ENCODE data around the gene PLA2G4D.

DNA sequence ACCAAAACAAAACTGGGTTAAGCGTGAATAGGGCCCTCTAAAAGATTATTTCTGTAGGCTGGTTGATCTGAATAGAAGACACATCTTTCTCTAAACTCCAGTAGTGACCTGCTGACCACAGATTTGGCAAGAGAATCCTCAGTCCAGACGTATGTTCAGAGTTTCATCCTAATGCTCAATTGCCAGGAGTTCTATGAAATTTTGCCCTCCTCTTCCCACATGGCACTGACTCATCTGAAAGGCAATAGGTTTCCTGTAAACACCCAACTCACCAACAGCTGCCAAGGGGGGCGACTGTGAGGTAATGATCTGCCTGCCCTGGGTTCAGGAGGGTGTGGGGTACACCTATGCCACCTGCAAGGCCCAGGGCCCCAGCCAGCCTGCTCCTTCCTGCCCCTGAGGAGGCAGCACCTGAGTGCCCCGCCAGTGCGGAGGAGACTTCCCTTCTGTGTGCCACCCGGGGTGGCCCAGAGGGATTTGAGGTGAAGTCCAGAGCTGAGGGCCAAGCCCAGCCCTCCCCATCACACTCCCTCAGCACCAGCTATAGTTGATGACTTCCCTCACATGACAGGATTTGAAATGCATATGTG lies 8.4 kb upstream of the PLA2G4D start:
- TF ChIP-seq, protein P1, sequence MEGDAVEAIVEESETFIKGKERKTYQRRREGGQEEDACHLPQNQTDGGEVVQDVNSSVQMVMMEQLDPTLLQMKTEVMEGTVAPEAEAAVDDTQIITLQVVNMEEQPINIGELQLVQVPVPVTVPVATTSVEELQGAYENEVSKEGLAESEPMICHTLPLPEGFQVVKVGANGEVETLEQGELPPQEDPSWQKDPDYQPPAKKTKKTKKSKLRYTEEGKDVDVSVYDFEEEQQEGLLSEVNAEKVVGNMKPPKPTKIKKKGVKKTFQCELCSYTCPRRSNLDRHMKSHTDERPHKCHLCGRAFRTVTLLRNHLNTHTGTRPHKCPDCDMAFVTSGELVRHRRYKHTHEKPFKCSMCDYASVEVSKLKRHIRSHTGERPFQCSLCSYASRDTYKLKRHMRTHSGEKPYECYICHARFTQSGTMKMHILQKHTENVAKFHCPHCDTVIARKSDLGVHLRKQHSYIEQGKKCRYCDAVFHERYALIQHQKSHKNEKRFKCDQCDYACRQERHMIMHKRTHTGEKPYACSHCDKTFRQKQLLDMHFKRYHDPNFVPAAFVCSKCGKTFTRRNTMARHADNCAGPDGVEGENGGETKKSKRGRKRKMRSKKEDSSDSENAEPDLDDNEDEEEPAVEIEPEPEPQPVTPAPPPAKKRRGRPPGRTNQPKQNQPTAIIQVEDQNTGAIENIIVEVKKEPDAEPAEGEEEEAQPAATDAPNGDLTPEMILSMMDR (conservative IDR thresholded peaks at IDR 0.05; ENCODE audit: low read depth in 2 of 2), result 0 out of 4 replicates have a peak, but pooled peaks of 1 of the 2 experiments have one; percentile 2
- TF ChIP-seq, protein P2, sequence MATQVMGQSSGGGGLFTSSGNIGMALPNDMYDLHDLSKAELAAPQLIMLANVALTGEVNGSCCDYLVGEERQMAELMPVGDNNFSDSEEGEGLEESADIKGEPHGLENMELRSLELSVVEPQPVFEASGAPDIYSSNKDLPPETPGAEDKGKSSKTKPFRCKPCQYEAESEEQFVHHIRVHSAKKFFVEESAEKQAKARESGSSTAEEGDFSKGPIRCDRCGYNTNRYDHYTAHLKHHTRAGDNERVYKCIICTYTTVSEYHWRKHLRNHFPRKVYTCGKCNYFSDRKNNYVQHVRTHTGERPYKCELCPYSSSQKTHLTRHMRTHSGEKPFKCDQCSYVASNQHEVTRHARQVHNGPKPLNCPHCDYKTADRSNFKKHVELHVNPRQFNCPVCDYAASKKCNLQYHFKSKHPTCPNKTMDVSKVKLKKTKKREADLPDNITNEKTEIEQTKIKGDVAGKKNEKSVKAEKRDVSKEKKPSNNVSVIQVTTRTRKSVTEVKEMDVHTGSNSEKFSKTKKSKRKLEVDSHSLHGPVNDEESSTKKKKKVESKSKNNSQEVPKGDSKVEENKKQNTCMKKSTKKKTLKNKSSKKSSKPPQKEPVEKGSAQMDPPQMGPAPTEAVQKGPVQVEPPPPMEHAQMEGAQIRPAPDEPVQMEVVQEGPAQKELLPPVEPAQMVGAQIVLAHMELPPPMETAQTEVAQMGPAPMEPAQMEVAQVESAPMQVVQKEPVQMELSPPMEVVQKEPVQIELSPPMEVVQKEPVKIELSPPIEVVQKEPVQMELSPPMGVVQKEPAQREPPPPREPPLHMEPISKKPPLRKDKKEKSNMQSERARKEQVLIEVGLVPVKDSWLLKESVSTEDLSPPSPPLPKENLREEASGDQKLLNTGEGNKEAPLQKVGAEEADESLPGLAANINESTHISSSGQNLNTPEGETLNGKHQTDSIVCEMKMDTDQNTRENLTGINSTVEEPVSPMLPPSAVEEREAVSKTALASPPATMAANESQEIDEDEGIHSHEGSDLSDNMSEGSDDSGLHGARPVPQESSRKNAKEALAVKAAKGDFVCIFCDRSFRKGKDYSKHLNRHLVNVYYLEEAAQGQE (IDR thresholded peaks at IDR 0.05; ENCODE audit: unreplicated experiment), result no peak
- TF ChIP-seq POLR2AphosphoS5 (IDR thresholded peaks at IDR 0.05; ENCODE audit: low read depth) (no peak), EZH2 (IDR thresholded peaks at IDR 0.05; ENCODE audit: low read depth, unreplicated experiment) (no peak)
